NCI-H2227 (cell line): ENCODE measurements around the gene CEP250.
"Not testable (repeated sequence)": the region's sequence is repeated elsewhere in the genome, so short reads cannot be mapped to it uniquely, and the experiment has no call there.

Source experiments
- DNase-seq: peaks from one replicate; lab custom pipeline; 2025; ENCODE audit not compliant: unreplicated experiment; lab: John Stamatoyannopoulos, UW

CEP250 gene

DNA sequence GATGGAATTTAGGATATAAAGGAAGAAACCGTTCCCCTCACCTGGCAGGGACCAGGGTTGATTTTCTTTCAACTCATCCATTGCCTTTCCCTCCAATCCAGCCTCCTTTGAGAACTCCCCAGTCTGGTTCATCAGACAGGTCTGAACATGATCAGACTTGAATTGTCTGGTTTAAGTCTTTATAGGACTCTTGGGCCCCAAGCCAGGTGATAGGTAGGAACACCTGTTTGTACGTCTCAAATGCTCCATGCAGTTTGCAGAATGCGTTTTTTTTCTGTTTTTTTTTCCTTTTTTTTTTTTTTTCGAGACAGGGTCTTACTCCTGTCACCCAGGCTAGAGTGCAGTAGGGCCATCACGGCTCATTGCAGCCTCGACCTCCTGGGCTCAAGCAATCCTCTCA is 4.1 kb upstream of the CEP250 start:
- no peak for DNase-seq

DNA sequence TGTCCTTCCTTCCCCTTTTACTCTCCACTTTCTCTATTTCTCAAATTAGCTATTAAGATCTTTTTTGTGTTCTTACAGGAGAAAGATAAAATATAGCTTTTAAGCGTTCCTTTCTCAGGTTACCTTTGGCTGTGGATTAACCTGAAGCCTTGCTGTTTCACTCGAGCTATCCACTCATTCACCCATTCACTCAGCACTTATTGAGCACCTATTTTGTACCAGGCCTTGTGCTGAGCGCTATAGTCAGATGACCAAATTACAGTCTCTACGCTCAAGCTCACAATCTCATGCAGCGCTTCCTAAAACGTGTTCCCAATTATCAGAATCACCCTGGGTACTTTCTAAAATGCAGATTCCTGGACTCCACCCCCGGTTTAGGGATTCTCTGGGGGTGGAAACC is 1.8 kb upstream of the CEP250 start:
- no peak for DNase-seq

DNA sequence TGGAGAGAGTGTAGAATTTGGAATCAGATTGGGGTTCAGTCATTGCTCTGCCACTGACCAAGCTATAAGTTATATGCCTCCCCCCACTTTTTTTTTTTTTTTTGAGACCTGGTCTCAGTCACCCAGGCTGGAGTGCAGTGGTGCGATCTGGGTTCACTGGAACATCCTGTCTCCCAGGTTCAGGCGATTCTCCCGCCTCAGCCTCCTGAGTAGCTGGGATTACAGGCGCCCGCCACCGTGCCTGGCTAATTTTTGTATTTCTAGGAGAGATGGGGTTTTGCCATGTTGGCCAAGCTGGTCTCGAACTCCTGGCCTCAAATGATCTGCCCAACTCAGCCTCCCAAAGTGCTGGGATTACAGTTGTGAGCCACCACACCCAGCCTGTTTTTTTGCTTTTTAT is 1.3 kb downstream of the CEP250 start:
- DNase-seq = not testable (repeated sequence)

DNA sequence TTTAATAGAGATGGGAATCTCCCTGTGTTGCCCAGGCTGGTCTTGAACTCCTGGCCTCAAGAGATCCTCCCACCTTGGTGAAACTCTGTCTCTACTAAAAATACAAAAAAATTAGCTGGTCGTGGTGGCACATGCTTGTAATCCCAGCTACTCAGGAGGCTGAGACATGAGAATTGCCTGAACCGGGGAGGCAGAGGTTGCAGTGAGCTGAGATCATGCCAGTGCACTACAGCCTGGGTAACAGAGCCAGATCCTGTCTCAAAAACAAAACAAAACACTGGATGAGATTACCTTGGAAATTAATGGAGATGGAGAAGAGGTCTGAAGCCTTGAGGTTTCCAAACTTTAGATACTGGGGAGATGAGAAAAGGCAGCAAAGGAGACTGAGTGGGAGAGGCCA is 2.1 kb downstream of the CEP250 start:
- not testable (repeated sequence) for DNase-seq

DNA sequence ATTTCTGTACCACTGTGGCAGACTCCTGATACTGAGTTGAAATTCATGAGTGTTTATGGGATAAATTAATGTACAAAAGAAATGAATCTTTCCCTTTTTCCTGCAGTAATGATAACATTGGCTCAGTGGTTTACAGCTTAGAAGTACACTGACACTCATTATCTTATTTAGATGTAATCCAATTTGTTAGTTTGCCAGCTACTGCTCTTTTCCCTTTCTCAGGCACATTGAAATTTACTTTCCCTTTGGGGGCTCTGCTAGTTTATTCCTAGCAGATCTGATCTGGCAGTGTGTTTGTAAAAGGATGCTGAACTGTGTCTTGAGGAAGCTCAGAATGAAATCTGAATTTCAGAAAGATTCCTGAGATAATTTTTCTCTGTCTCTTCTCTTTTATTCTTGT is 3.0 kb downstream of the CEP250 start:
- no peak for DNase-seq

DNA sequence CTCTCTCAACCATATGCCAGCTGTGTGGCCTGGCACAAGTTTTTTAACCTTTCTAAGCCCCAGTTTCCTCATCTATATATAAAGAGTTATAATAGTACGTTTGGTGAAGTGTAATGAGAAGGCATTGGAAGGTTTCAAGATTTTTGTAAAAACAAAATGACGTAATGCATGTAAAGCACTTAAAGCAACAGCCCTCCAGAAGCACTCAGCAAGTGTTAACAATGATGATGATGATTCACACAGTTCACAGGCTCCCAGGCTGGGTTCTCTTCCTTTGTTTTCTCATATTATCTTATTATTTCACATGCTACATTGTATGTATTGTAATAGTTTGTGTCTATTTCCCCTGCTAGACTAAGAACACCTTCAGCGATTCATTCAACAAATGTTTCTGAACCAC is 6.2 kb downstream of the CEP250 start:
- DNase-seq = no peak

DNA sequence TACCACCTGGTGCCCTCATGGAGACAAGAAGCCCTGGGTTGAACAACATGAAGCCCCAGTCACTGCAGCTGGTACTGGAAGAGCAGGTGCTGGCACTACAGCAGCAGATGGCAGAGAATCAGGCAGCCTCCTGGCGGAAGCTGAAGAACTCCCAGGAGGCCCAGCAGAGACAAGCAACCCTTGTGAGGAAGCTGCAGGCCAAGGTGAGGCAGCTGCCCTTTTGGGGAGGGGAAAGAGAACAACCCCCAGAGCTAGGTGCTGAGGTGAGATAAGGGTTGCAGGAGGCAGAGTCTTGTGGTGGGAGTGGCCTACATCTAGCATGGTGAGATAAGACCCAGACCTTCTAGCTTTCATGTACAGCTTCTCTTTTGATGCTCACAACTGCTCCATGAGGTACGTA is 7.0 kb downstream of the CEP250 start:
- no peak for DNase-seq

DNA sequence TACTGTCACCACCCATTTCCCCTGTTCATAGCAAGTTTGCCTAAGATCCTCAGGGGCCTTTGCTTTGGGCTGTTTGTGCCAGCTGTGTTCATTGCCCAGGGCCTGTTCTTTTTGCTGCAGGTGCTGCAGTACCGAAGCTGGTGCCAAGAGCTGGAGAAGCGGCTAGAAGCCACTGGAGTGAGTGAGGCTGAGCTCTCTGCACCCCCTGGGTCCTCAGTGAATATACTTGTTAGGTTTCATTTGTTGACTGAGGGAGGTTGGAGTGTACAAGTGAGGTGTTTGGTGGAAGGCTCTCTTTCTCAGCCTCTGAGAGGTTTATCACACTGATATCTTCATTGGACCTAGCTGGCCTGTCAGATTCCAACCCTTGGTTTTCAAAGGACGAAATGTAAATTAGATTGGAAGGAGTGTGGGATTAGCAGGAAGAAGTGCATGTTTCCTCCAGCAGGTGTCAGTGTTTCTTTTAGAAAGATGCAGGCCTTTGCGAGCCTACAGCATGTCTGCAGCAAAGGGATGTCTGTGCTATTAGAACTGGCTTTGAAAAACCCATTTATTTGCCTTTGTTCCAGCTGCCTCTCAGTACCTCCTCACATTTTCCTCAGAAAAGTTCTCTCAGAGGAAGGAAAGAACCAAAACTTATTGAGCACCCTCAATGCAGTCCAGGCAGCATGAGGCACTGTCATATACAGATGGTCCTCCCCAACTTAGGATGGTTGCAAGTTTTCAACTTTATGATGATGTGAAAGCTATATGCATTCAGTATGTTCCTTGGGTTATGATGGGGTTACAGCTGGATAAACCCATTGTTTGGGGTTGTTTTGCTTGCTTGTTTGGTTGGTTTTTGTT is 8.3 kb downstream of the CEP250 start:
- peak; percentile 81 for DNase-seq

DNA sequence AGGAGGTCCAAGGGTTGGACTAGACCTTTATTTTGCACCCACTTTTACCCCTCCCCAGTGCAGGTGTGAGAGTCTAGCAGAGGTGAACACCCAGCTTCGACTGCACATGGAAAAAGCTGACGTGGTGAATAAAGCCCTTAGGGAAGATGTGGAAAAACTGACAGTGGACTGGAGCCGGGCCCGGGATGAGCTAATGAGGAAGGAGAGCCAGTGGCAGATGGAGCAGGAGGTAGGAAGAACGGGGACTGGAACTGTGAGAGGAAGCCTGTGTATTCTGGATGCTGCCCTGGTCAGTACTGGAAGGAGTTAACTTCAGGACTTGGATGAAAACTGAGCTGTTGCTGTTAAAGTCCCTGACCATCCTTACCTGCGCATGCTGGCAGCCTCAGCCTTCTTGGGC is 10.6 kb downstream of the CEP250 start:
- DNase-seq = no peak

DNA sequence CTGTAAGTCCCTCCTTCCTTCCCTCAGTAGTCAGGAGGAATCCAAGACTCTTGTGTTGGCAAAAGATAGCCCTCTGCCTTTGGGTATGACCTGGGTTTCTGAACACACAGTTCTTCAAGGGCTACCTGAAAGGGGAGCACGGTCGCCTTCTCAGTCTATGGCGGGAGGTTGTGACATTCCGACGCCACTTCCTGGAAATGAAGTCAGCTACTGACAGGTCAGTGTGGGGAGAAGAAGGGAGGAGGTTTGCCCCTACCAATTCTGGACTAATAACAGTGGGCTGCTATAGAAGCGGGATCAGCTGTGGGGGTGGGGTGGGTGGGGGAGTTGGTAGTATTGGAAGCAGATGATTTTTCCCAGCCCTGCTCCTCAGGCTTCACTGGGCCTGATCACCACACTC is 11.5 kb downstream of the CEP250 start:
- no peak for DNase-seq

DNA sequence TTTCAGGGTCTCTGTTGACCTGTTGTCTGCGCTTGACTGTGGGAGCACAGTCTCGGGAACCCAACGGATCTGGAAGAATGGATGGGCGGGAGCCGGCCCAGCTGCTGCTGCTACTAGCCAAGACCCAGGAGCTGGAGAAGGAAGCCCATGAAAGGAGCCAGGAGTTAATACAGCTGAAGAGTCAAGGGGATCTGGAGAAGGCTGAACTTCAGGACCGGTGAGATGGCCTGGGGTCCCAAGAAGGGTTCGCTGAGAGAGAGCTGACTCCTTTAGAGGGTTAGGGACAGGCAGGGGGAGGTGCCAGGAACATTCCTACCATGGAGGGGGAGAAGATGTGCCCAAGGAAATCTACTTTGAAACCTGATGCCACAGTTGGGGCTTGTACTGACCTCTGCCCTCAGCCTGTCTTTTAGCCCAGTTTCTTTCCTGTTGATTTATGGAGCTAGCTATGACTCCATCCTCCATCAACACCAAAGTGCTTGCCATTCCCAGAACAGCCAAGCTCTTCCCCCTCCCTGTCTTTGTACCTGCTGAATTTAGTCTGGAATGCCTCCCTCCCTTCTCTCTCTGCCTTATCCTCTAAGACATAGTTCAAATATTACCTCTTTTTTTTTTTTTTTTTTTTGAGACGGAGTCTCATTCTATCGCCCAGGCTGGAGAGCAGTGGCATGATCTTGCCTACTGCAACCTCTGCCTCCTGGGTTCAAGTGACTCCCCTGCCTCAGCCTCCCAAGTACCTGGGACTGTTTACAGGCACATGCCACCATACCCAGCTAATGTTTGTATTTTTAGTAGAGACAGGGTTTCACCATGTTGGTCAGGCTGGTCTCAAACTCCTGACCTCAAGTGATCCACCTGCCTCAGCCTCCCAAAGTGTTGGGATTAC is 12.2 kb downstream of the CEP250 start:
- DNase-seq = no peak

DNA sequence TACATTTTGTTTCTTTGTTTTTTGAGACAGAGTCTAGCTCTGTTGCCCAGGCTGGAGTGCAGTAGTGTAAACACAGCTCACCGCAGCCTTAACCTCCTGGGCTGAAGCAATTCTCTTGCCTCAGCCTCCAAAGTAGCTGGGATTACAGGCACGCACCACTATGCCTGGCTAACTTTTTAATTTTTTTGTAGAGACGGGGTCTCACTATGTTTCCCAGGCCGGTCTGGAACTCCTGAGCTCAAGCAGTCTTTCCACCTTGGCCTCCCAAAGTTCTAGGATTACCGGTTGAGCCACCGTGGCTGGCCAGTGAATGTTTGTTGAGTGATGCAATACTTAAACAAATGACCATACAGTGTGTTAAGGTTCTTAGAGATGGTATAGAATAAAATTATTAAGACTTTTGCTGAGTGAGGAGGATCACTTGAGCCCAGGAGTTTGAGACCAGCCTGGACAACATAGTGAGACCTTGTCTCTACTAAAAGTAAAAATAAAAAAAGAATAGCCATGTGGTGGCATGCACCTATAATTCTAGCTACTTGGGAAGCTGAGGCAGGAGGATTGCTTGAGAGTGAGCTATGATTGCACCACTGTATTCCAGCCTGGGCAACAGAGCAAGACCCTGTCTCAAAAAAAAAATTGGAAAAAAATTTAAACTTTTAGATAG is 13.4 kb downstream of the CEP250 start:
- DNase-seq = no peak

DNA sequence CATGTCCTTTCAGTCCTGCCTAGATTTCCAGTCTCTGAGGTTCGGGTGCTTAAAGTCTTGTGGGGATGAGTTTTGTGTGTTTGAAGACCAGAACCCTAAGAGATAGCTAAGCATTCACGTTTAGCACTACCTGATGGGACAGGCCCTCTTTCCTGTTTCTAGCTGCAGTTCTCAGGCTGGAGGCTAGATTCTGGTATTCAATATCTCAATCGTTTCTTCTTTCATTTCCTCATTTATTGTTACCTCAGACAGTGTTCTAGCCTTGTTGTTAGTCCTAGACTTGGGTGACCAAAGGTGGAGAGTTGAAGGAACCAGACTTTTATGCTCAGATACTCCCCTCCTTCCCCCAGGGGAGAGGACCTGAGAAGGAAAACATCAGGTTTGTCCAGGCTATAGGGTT is 16.8 kb downstream of the CEP250 start:
- DNase-seq = no peak

DNA sequence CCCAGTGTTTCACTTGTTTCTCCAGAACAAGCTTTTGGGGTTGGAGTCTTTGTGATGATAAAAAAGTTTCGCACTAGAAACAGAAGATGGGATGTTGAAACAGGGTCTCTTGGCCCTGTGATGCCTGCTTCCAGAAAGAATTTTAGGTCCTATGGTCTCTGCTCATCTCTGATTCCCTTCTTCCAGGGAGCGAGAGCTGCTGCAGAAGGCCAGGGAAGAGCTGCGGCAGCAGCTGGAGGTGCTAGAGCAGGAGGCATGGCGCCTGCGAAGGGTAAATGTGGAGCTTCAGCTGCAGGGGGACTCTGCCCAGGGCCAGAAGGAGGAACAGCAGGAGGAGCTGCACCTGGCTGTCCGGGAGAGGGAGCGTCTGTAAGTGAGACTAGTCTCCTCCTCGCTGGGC is 18.3 kb downstream of the CEP250 start:
- DNase-seq = no peak

DNA sequence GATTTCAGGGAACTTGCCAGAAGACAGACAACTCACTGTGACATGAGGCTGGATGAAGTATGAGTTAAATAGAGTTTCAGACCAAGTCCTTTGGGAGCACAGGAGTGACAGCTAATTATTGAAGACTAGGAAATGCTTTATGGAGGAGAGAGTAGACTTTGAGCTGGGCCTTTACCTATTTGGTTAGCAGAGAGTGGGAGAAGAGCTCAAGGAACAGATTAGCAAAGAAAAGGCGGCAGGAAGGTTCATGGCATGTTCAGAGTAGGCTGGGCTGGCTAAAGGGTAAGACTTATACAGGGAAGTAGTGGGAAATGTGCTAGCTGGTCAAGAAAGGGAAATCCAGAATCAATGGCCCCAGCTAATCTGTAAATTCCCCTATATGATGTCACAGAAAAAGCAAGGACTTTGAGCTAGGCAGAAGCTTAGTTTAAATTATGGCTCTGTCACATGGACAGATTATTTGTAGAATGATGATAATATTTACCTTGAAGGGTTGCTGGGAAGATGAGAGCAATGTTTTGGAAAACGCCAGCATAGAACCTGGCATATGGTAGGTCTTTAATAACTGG is 19.0 kb downstream of the CEP250 start:
- no peak for DNase-seq

DNA sequence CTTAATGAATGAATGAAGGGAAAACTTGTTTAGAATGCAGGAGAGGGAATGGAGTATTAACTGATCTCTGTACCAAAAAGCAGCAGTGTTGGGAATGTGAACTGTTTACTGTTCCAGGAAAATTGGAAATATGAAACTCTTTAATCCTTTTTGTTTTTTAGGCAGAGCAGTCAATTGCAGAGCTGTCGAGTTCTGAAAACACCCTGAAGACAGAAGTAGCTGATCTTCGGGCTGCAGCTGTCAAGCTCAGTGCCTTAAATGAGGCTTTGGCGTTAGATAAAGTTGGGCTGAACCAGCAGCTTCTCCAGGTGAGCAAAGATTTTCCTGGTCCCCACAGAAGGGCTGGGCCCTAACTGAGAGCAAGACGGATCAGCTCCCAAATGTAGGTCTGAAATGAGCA is 20.9 kb downstream of the CEP250 start:
- DNase-seq = no peak

DNA sequence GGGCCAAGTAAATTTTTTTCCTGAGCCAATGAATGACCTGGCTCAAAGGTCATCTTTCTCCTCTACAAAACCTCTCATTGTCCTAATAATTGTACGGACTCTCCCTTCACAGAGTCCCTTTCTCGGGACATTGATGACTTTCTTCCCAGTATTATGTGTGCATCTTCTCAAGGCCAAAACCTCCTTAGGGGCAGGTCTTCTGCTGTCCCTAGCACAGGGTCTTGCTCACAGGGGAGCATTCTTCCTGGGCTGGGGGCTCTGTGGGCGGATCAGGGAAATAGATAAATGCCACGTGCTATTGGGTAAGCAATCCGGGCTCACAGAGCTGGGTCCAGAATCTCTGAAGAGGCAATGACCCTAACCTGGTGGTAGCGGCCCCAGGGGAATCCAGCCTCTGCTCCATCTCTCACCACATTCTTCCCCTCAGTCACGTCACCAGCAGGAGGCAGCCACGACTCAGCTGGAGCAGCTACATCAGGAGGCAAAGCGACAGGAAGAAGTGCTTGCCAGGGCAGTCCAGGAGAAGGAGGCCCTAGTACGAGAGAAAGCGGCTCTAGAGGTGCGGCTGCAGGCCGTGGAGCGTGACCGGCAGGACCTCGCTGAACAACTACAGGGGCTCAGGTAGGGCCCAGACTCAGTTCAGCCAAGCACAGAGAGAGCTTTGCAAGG is 23.5 kb downstream of the CEP250 start:
- no peak for DNase-seq

DNA sequence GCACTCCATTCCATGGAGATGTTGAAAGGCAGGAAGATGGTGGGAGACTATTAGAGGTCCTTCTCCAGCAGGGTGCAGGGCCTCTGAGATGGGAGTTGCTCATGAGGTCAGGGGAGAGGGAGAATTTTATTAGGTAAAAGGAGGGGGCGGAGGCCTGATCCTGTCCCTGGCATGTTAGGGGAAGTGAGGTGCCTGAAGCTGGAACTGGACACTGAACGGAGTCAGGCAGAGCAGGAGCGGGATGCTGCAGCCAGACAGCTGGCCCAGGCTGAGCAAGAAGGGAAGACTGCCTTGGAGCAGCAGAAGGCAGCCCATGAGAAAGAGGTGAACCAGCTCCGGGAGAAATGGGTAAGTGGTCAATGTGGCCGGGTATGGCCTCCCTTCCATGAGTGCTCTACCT is 24.4 kb downstream of the CEP250 start:
- DNase-seq = no peak

DNA sequence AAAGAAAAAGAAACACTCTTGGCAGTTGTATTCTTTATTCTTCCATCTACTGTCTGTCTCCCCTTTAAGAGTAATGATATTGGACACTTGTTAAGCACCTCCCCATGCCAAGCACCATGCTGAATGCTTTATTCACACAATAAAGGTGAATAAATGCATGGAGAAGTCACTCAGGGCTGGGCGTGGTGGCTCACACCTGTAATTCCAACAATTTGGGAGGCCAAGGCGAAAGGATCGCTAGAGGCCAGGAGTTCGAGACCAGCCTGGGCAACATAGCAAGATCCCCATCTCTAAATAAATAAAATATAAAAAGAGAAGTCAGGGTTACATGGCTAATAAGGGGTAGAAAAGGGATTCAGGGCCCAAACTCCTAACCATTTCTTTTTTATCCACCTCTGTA is 32.1 kb downstream of the CEP250 start:
- no peak for DNase-seq

DNA sequence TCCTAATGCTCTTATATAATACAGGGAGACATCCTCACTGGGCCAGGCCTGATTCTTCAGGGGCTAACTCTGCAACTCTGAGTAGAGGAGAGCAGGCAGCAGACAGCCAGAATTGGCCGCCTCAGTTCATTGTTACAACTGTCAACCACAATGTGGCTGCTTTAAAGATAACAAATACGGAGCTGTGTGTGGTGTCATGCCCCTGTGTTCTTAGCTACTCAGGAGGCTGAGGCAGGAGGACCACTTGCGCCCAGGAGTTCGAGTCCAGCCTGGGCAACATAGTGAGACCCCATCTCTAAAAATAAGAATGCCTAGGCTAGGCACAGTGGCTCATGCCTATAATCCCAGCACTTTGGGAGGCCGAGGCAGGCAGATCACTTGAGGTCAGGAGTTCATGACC is 34.3 kb downstream of the CEP250 start:
- DNase-seq = no peak

DNA sequence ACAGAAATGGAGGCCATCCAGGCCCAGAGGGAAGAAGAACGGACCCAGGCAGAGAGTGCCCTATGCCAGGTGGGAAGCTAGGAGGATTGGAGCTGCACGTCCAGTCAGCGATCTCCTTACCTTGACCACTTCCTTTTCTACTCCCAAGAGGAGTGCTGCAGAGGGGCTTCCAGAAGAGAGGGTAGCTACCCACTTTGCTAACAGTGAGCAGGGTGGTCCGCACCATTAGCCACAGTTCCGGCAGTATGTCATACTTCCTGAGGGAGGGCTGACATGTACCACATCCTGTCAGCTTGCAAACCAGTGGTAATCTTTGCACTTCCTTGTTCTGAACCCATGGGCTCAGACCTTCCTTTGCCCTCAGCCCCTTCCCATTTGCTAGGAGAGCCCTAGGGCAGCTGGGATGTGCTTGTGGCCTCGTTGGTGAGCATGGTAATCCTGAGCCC is 35.4 kb downstream of the CEP250 start:
- no peak for DNase-seq
